Stimulated activated CD4-positive, alpha-beta T cell treated with anti-CD3 and anti-CD28 coated beads, Interleukin-15, amount 100 ng/mL, for 48 hours (primary cell): ENCODE results near the gene CTSL.

ENCODE experiments used
- DNase-seq, 2 donors: peaks; one replicate each; pipeline ENCODE4 v3.0.0-alpha.2; 2020; ENCODE audit warnings: low read depth in 2 of 2

CTSL gene

DNA sequence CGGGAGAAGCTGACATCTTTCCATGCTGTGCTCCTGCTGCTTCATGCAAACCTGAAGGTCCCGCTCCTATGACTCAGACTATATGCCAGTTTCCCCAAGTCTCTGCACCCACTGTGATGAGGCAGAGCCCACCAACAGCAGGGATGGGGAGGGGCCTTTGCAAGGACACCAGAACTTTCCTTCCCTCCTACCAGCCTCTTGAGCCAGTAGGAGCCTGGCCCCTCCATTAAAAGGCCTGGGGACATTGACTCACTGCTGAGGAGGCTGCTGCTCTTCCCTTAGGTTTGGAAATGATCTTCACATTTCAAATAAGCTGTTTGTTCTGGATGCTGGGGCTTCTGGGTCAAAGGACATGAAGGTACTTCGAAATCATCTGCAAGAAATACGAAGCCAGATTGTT, 26.1 kb upstream of the CTSL start:
- DNase-seq, result no peak

DNA sequence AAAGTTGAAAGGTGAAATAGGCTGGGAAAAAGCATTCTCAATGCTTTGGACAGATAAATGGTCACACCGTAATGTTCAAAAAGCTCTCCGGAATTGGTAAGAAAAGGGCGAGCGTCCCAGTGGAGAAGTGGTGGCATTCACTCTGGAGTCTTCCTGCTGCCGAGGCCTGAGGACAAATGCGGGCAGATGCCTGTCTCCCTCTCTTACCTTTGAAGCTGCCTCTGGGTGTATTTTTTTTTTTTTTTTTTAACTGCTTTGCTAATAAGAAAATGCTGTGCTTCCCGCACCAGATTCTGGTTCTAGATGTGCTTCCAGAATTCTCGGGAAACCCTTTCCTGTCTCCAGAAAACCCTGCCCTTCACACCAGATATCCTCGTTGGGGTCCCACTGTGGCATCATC, 24.4 kb upstream of the CTSL start:
- DNase-seq, result no peak

DNA sequence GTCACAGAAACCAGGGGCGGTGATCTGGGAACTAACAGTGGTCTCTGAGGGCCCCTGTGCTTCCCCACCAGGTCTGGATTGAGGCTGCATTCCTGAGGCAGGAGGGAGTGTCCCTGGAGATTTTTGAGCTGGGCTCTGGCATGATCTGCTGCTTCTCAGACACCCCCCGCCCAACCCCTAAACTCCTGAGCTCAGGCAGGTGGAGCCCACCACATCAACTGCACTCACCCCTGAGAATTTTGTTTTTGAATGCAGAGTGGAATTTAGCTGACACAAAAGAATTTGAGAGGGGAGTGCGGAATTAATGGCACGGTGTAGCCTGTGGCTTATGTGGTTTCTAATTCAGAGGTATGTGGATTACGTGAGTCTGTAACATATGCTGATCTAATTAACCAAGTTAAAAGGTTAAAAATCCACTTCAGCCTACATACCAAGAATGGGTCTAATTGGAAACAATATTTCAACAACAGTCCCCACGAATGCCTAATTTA, 23.9 kb upstream of the CTSL start:
- no peak for DNase-seq

DNA sequence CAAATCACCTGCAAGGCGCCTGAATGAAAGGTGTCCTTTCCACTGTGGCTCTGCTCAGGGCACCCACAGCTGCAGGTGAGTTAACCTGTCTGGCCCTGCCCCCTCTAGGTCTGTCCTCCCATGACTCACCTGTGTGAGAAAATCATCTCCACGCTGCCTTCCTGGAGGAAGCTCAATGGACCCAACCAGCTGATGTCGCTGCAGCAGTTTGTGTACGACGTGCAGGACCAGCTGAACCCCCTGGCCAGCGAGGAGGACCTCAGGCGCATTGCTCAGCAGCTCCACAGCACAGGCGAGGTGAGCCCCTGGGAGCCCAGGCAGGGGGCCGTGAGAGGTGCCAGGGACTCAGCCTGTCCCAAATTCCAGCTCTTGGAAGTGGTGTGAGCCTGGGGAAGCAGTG, 23.0 kb upstream of the CTSL start:
- DNase-seq, result no peak

DNA sequence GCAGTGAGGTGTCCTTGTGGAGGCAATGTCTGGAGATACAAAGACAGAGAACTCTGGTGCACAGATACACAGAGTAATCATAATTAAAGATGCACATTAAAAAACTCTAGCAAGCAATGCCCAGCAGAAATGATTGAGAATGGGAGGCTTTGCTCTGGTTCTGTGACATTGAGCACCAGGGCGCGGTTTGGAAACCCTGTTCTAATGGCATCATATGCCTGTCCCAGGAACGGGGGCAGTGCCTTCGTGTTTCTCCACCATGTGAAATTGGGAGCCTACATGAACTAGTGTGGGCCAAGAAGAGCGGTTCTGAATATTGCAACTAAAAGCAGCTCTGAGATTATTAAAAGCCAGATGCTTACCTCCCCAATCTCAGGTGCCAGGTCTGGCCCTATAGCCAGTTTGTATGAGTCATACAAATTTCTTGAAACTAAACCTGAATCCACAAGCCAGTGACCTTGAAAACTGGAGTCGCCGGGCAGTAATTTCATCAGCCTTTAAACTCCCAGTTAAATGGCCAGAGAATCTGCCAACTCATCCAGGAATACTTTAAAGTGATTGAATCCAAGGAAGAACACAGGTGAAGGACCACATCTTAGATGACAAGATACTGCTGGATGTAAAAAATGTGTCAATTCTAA, 22.2 kb upstream of the CTSL start:
- DNase-seq, result no peak

DNA sequence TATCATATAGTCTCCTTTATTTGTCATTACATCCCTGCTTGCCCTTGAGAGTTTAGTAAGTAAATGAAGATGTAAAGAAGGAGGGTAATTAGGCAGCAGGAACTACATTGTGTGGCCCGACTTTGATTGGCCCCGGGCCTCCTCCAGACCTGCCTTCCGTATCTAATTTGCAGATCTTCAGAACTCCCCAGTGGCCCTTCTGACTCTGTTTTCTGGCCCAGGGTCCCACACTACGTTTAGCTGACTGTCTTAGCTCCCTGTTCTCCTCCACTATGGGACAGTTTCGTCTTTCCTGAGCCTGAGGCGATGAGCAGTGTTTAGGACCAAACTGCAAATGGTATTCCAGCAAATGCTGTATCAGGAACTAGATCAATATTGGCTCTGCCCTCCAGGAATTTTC, 21.6 kb upstream of the CTSL start:
- no peak for DNase-seq

DNA sequence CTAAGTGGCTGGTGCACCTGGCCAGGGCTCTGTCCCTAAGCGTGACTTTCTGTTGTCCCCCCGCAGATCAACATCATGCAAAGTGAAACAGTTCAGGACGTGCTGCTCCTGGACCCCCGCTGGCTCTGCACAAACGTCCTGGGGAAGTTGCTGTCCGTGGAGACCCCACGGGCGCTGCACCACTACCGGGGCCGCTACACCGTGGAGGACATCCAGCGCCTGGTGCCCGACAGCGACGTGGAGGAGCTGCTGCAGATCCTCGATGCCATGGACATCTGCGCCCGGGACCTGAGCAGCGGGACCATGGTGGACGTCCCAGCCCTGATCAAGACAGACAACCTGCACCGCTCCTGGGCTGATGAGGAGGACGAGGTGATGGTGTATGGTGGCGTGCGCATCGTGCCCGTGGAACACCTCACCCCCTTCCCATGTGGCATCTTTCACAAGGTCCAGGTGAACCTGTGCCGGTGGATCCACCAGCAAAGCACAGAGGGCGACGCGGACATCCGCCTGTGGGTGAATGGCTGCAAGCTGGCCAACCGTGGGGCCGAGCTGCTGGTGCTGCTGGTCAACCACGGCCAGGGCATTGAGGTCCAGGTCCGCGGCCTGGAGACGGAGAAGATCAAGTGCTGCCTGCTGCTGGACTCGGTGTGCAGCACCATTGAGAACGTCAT, 19.7 kb upstream of the CTSL start:
- no peak for DNase-seq

DNA sequence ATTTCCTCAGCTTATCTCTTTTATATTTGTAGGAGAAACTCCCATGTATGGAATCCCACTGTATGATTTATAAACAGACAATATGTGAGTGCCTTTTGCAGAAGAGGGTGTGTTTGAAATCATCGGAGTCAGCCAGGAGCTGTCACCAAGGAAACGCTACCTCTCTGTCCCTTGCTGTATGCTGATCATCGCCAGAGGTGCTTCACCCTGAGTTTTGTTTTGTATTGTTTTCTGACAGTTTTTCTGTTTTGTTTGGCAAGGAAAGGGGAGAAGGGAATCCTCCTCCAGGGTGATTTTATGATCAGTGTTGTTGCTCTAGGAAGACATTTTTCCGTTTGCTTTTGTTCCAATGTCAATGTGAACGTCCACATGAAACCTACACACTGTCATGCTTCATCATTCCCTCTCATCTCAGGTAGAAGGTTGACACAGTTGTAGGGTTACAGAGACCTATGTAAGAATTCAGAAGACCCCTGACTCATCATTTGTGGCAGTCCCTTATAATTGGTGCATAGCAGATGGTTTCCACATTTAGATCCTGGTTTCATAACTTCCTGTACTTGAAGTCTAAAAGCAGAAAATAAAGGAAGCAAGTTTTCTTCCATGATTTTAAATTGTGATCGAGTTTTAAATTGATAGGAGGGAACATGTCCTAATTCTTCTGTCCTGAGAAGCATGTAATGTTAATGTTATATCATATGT, 18.0 kb upstream of the CTSL start:
- DNase-seq, result no peak

DNA sequence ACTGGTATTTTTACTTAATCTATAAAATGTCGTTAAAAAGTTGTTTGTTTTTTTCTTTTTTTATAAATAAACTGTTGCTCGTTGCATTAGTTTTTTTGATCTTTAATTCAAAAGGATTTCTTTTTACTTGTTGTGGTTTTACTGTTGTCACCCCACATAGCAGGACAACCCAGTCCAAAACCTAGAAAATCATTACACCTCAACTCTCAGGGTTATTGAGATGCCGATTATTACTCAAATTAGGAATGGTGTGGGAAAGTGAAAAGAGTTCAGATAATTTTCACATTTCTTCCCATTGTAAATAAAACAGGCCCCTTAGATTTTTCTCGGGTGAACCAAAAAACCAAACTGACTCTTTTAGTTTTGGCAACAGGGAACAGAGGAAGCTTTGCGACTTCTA, 17.4 kb upstream of the CTSL start:
- no peak for DNase-seq

DNA sequence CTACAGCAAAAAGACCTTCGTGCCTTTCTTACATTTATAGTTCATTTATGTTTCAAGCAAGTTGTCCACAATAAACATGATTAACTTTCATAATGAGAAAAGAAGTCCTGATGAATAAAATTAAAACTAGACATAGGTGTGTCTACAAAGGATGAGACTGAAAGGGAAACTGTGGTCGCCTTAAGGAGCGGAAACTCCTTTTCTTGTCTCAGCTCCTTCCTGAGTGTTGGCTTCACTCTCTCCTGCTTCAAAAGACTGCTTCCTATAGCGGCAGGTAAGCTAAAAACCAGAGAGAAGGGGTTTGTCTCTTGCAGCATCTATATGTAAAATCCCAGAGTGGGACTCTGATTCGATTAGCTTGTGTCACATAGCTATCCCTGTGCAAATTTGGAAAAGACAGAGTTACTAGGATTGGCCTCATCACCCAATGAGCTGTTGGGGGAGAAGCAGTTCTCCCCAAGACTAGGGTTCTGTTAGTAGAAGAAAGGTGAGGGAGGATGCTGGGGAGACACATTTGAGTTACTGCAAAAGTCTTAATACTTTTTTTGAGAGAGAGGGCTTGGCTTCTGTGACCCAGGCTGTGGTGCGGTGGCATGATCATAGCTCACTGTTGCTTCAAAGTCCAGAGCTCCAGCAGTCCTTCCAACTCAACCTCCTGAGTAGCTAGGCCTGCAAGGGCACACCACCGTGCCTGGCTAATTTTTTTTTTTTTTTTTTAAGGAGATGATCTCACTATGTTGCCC, 16.8 kb upstream of the CTSL start:
- DNase-seq, result no peak

DNA sequence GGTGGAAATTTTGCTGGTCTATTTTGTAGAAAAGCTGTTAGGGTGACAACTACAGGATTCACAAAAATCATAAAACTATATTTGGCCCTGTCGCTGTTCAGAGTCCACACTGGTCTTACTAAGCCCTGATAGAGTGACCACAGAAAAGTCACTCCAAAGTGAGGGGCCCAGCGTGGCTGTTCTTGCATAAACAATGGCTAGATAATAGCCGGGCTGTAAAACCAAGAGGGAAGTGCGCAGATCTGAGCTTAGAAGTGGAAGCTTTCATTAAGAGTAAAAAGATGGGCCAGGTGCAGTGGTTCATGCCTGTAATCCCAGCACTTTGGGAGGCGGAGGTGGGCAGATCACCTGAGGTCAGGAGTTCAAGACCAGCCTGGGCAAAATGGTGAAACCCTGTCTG, 15.5 kb upstream of the CTSL start:
- DNase-seq, result no peak

DNA sequence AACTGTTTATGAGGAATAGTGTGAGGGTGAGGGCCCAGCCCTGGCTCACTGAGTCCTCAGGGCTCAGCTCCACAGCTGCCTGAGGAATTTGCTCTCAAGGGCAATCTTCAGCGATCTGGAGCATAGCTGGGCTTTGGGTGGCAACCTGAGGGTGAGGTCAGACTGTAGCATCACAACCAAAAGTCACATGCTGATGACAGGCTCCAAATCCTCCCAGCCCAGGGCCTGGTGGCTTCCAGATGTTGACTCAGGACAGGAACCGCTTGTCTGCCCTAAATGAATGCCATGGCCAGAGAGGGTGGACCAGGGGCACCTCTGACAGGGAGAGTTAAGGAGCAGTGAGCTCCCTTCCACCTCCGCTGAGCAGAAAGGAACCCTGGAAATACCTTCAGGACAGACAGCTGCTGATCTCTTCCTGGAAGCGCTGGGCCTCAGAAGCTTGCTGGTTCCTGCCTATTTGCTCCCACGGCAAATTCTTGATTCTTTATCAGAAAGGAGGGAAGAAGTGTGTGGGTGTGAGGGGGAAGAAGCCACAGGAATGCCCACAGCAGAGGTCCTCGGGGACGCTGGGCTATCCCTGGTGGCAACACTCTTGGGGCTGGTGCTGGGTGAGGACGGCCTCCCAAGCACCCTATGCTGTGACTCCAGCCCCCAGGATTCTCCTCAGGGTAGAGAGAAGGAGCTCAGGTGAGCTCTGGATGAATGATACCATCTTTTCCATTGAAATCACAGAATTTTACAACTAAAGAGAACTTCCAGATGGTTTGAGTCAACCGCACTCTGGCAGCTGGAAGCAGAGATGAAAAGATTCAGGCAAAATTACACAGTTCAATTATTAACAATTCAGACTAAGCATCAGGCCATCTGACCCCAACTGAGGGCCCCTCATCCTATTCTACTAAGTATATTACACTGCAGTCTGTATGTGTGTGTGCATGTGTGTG, 13.8 kb upstream of the CTSL start:
- DNase-seq, result no peak

DNA sequence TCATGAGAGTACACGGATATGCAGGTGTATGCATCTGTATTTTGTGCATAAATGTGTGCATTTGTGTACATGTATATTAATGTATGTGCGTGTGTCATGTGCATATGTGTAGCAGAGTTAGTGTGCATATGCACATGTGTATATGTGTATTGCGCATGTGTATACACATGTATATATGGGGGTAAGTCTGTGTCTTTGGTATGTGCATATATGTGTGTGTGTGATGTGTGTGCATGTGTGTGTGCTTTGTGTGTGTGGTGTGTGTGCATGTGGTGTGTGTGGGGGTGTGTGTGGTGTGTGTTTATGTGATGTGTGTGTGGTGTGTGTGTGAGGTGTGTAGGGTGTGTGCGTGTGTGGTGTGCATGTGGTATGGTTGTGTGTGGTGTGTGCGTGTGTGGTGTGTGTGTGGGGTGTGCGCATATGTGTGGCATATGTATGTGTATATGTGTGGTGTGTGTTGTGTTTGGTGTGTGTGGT, 13.1 kb upstream of the CTSL start:
- no peak for DNase-seq

DNA sequence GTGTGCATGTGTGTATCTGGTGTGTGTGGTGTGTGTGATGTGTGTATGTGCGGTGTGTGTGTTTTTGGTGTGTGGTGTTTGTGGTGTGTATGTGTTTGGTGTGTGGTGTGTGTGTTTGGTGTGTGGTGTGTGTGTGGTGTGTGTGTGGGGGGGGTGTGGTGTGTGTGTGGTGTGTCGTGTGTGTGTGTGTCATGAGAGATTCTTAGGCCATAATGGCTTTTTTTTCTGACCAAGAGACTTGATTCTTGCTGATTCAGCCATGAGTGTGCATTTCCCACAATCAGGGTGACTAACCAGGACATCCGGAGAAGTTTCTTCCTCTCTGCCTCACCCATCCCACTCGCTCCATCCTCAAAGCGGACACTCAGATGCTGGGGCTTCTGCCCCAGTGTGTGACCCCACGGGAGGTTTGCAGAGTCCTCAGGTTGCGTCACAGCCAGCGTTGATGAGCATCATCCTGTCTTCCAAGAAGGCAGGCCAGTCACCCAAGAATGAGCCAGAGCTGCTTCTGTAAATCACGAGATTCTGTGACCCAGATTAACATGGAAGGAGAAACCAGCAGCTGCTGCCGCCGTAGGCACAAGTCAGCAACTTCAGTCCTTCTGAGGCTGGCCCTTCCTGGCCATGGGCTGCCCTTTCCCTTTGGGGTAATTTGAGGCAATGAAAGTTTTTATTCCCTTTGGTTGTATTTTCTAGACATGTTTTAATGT, 12.5 kb upstream of the CTSL start:
- DNase-seq, result peak; percentile 53 to 57

DNA sequence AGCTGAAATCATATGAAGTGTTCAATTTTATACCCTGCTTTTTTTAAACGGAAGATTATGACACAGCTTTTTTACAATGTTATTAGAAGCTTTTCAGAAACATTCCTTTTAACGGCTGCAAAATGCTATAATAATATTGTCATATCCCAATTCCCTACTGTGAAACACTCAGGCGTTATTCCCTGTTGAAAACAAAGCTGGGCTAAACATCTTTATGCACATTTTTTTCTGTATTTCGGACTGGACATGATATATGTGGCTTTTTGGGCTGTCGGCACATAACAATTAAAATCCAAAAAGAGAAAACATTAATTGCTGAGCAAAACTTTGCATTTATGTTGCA, 12.0 kb upstream of the CTSL start:
- no peak for DNase-seq

DNA sequence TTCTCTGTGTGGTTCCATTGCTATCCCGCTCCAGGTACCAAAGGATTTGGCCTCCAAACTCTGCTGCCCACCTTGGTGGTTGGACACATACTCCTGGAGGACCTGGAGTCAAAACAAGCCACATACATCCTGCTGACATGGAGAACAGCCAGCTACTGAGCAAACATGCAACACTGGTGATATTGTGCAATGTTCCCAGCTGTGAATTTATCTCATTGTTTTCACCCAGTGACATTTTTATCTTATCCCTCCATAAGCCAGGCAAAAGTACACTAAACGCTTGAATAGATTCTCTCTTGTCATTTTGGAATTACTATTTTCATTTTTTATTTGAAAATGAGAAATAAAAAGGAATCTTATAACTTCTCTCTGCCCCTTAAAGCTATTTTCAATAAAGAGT, 11.1 kb upstream of the CTSL start:
- DNase-seq, result no peak

DNA sequence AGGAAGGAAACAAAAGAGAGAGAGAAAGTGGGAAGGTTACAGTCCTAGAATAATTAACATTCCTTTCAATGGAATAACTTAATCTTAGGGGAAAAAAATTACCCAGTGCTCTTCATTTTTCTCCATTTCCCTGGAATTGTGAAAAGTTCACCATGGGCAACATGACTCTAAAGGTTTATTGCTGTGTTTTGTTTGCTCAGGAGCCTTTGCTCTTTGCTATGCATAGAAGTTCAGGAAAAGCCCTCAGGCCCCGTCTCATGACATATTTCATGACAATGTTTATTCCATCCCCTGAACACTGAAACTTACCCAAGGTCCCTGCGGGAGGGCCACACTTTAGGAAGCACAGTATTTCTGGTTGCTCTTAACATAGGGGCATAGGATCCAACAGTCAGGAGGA, 9.8 kb upstream of the CTSL start:
- no peak for DNase-seq

DNA sequence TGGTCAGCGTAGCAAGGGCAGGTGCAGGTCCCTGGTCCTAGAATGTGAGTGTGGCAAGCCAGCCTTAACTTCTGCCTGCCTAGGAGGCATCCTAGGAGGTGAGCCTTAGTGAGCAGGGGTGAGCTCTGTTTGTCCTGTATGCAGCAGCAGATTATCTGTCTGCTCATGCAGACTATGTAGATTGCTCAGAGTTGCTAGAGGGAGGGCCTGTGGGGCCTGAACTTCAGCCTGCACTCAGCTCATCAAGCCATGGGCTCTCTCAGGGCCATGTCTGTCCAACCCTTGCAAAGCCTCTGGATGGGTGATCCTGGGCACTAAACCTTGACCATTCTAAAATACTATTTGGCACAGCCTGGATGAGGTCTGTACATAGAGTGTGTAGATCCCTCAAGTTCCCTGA, 8.5 kb upstream of the CTSL start:
- DNase-seq, result no peak

DNA sequence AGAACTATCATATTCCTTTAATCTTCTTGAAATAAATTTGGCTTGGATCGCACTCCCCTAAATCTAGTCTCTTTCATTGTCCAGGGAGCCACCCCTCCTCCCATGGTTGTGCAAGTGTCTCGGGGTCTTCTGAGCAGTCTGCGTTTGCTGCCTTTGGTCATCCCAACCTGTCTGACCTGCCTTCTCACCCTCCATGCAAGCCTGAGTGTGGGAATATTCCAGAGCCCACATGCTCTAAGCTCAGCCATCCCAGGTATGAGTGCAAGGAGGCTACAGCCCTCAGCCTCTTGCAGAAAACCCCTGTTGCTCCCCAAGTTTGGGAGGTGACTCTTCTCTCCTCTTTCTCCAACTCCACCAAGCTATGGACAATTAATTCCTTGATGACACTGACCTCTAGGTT, 7.7 kb upstream of the CTSL start:
- DNase-seq, result no peak

DNA sequence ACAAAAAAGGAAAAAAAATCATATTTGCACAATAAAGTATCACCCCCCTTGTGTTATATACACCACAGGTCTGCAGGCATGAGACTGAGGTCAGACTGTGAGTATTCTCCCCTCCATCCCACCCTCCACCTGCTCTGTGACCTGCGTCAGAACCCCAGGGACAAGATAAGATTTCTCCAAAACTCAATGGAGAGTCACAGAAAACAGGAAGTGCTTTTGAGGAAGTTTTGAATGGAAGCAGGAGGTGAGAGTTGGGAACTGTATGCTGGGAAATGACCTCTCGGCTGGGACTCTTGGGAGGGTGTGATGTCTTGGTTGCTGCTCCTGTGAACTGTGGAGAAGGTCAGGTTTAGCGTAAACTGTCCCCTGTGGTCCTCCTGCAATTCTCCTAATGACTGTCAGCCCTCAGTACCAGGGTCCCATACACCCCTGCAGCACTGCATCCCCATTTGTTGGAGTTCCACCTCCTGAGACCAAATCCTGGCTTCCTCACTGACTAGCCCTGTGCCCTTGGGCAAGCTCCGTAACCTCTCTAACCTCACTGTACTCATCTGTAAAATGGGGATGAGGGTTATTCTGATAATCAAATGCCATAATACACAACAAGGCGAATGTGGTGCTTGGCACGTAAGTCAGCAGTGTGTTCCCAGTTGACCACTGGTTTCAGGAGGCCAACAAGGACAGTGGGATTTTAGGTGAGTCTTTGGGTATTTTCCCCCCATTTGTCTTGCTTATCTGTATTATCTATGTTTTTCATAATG, 6.9 kb upstream of the CTSL start:
- no peak for DNase-seq
